Tibial artery (tissue), 4 donors: ENCODE data around the gene ARNT2.
"Not testable (repeated sequence)": the region's sequence is repeated elsewhere in the genome, so short reads cannot be mapped to it uniquely, and the experiment has no call there.

Source experiments
- DNase-seq, 2 donors: peaks; one replicate each; pipeline ENCODE4 v3.0.0-alpha.2; 2019
- H3K27ac ChIP-seq, 2 donors: fragments of 200-600 bp; sonication (generic) in 1 of 2; 1 replicate in 1 of 2; 2 replicates in 1 of 2; pipeline ENCODE4 v1.5.1; 2018 to 2019; ENCODE audit warnings: mild to moderate bottlenecking in 1 of 2
- H3K27me3 ChIP-seq, 2 donors: fragments of 200-600 bp; sonication (generic) in 1 of 2; one replicate each; pipeline versions ENCODE4 v1.5.1 to v1.6.0; 2016 to 2019
- H3K36me3 ChIP-seq, 3 donors: fragments of 200-600 bp; sonication (generic) in 2 of 3; one replicate each; pipeline ENCODE4 v1.5.1; 2016 to 2019; ENCODE audit warnings: mild to moderate bottlenecking in 2 of 3
- H3K4me1 ChIP-seq, 4 donors: fragments of 200-600 bp; sonication (generic) in 2 of 4; 1 replicate in 3 of 4; 2 replicates in 1 of 4; pipeline ENCODE4 v1.5.1; 2016 to 2019
- H3K4me3 ChIP-seq, 2 donors: fragments of 200-600 bp; sonication (generic) in 1 of 2; 1 replicate in 1 of 2; 2 replicates in 1 of 2; pipeline ENCODE4 v1.5.1; 2018 to 2019; ENCODE audit warnings: mild to moderate bottlenecking in 2 of 2
- H3K9me3 ChIP-seq, 3 donors: fragments of 200-600 bp; sonication (generic) in 1 of 3; one replicate each; pipeline ENCODE4 v1.5.1; 2016 to 2019
- CTCF ChIP-seq, 2 experiments: fragments of 200-600 bp in 1 of 2; fragments of 450-650 bp in 1 of 2; IDR thresholded peaks; one replicate each; pipeline ENCODE4 v1.5.1; 2017 to 2019; ENCODE audit warnings: antibody characterized with exemption in 2 of 2, mild to moderate bottlenecking in 1 of 2, moderate library complexity in 1 of 2
- intact Hi-C: fragments of 100-400 bp; cut with DNase I; formaldehyde crosslinking; loops from one replicate; pipeline ENCODE4 v1.15.0; 2023; ENCODE audit warnings: low total_unique reads

The ARNT2 gene

GRCh38 chr15:80386151-80386550, 18.0 kb upstream of the ARNT2 start:
- no peaks in the 10 kb centered on the region for H3K36me3 ChIP-seq
- no peaks in the 10 kb centered on the region for H3K4me1 ChIP-seq
- no peak for DNase-seq
- H3K9me3 ChIP-seq = no peaks in the 10 kb centered on the region
- no peak overlapping the region for H3K27ac ChIP-seq
- intact Hi-C loops = no loop called here
- no peak for TF ChIP-seq CTCF (IDR thresholded peaks at IDR 0.05)
- no peak overlapping the region for H3K4me3 ChIP-seq
- H3K27me3 ChIP-seq = no peaks in the 10 kb centered on the region

GRCh38 chr15:80388326-80388725, 15.9 kb upstream of the ARNT2 start:
- Histone ChIP-seq H3K4me3 (no peak overlapping the region), H3K9me3 (no peaks in the 10 kb centered on the region), H3K4me1 (no peaks in the 10 kb centered on the region), H3K27me3 (no peaks in the 10 kb centered on the region), H3K36me3 (no peaks in the 10 kb centered on the region), H3K27ac (no peak overlapping the region)
- TF ChIP-seq CTCF (IDR thresholded peaks at IDR 0.05) = no peak
- no peak for DNase-seq
- intact Hi-C loops = no loop called here

GRCh38 chr15:80389370-80389769, 14.8 kb upstream of the ARNT2 start:
- intact Hi-C loops = no loop called here
- H3K9me3 ChIP-seq = no peaks in the 10 kb centered on the region
- H3K4me3 ChIP-seq = no peak overlapping the region
- TF ChIP-seq CTCF (IDR thresholded peaks at IDR 0.05) = no peak
- no peaks in the 10 kb centered on the region for H3K4me1 ChIP-seq
- no peaks in the 10 kb centered on the region for H3K36me3 ChIP-seq
- DNase-seq = no peak
- no peak overlapping the region for H3K27ac ChIP-seq
- no peaks in the 10 kb centered on the region for H3K27me3 ChIP-seq

- not testable (repeated sequence) for H3K4me3 ChIP-seq, DNase-seq, H3K4me1 ChIP-seq, H3K9me3 ChIP-seq, H3K27ac ChIP-seq, H3K36me3 ChIP-seq, H3K27me3 ChIP-seq
- intact Hi-C loops = loop anchor here (10.0 kb wide), 1 partner anchor 336 kb away; the partner anchor contains the start of gene ZFAND6
These were observed 13.2 kb upstream of the ARNT2 start for GRCh38 chr15:80390942-80391341.

- TF ChIP-seq CTCF (IDR thresholded peaks at IDR 0.05) = no peak
- Histone ChIP-seq H3K27ac (no peak overlapping the region), H3K36me3 (no peaks in the 10 kb centered on the region), H3K9me3 (no peaks in the 10 kb centered on the region), H3K27me3 (no peaks in the 10 kb centered on the region), H3K4me1 (no peaks in the 10 kb centered on the region), H3K4me3 (no peak overlapping the region)
- intact Hi-C loops = loop anchor here (10.0 kb wide), 1 partner anchor 341 kb away; the partner anchor contains the start of gene ZFAND6
- no peak for DNase-seq
These were observed 8.6 kb upstream of the ARNT2 start for GRCh38 chr15:80395616-80396015.

- Histone ChIP-seq H3K36me3 (no peaks in the 10 kb centered on the region), H3K27me3 (no peaks in the 10 kb centered on the region), H3K4me3 (no peak overlapping the region), H3K4me1 (peaks cover 0 to 2% (median 0%) of the 10 kb centered on the region in 4 donors), H3K9me3 (no peaks in the 10 kb centered on the region), H3K27ac (no peak overlapping the region)
- no peak for DNase-seq
- no peak for TF ChIP-seq CTCF (IDR thresholded peaks at IDR 0.05)
- intact Hi-C loops = loop anchor here (10.0 kb wide), 1 partner anchor 341 kb away; the partner anchor contains the start of gene ZFAND6
These were observed 8.1 kb upstream of the ARNT2 start for GRCh38 chr15:80396096-80396495.
